KOPT-K1 (cell line): ENCODE measurements around the gene TLK1.

Experiments used
- H3K27ac ChIP-seq: fragments of 200-600 bp; sonication (generic); 2 replicates; pipeline ENCODE4 v1.5.1; 2016; ENCODE audit warnings: antibody characterized with exemption, mild to moderate bottlenecking, low read depth, low read length; ENCODE audit not compliant: poor library complexity, severe bottlenecking
- H3K36me3 ChIP-seq: fragments of 200-600 bp; sonication (generic); 2 replicates; pipeline ENCODE4 v1.5.1; 2017; ENCODE audit warnings: antibody characterized with exemption, mild to moderate bottlenecking, low read length, moderate library complexity; ENCODE audit not compliant: insufficient read depth
- H3K9me3 ChIP-seq: fragments of 200-600 bp; sonication (generic); 2 replicates; pipeline ENCODE4 v1.5.1; 2017; ENCODE audit warnings: antibody characterized with exemption, low read length, mild to moderate bottlenecking; ENCODE audit not compliant: insufficient read depth, poor library complexity, severe bottlenecking

The TLK1 gene

DNA sequence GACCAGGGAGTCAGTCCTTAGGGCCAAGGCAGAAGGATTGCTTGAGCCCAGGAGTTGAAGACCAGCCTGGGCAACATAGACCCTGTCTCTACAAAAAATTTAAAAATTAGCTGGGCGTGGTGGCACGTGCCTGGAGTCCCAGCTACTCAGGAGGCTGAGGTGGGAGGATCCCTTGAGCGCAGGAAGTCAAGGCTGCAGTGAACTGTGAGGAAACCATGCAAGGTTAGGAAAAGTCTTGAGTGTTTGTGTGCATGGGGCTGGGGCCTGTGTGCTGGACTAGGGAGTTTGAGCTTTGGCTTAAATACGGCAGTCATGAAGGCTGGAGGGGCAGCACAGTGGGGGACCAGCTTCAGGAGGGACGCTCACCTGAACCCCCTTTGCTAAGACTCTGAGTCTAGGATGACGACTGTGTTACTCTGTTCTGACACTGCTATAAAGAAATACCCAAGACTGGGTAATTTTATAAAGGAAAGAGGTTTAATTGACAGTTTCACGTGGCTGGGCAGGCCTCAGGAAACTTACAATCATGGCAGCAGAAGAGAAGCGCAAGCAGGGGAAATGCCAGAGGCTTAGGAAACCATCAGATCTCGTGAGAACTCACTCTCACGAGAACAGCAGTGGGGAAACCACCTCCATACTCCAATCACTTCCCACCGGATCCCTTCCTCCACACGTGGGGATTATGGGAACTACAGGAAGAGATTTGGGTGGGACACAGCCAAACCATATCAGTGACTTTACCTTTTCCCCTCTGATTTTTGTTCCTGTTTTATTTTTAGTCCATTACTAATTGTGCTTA, 192.3 kb downstream of the TLK1 start:
- H3K9me3 ChIP-seq, result no peaks in the 10 kb centered on the region
- H3K36me3 ChIP-seq, result peaks cover 58% of the 10 kb centered on the region
- H3K27ac ChIP-seq, result no peak overlapping the region

DNA sequence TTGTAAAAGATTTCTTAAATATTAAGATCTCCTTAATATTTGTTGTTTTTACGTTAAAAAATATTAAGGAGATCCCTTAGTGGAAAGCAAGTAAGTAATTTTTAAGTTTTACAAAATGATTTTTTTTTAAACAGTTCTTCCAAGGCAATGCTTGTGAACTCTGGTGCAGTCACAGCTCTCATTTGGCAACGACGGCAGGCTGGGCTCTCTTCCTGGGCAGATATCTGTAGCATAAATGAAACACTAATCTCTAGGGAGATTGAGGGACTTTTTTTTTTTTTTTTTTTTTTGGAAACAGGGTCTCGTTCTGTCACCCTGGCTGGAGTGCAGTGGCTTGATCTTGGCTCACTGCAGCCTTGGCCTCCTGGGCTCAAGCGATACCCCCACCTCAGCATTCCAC, 193.1 kb downstream of the TLK1 start:
- Histone ChIP-seq H3K9me3 (no peaks in the 10 kb centered on the region), H3K36me3 (peaks cover 67% of the 10 kb centered on the region), H3K27ac (no peak overlapping the region)

DNA sequence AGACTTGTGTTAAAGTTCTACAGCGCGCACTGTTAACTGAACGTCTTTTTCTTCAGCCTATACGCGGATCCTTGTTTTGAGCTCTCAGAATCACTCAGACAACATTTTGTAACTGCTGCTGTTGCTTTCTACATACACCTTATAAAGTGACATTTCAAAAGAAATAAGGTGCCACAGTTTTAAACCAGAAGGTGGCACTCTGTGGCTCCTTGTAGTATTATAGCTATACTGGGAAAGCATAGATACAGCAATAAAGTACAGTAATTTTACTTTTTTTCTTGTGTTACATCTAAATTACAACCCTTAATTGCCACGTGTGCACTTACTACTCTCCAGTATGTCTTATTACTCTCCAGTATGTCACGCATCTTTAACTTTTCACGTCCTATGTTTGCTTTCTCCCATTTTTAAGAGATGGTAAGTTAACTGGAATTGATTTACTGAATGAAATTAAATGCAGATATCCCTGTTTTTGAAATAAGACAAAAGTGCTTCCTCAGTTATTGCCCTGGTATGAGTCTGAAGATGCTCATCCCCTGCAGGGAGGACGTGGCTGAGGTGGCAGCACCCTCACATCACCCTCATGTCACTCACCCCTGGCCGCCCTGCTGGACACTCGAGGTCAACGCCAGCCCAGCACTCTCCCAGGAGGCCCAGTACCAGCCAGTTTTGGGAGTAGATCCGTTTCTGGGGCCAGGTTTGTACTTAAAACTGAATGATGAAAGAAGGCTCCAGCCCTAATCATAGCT, 193.9 kb downstream of the TLK1 start:
- H3K27ac ChIP-seq, result no peak overlapping the region
- peaks cover 74% of the 10 kb centered on the region for H3K36me3 ChIP-seq
- no peaks in the 10 kb centered on the region for H3K9me3 ChIP-seq

DNA sequence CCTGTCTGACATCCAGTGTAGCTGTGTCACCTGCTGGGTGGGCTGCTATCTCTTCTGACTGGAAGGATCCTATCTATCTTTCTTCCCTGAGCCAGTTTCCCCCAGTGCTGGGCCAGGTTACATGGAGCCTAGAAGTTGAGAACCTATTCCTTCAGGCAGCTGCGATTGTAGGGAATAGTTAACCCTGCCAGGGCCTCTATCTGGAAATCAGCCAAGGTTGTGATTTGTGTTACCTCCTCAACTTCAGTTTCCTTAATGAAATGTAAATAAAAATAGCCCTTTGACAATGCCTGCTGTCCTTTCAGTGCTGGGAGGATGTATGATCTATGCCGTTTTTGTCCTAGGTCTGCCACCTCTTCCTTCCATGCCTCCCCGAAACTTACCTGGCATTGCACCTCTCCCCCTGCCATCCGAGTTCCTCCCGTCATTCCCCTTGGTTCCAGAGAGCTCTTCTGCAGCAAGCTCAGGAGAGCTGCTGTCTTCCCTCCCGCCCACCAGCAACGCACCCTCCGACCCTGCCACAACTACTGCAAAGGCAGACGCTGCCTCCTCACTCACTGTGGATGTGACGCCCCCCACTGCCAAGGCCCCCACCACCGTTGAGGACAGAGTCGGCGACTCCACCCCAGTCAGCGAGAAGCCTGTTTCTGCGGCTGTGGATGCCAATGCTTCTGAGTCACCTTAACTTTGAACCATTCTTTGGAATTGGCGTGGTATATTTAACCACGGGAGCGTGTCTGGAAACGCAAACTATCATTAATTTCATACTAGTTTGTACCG, 195.1 kb downstream of the TLK1 start:
- Histone ChIP-seq H3K36me3 (peaks cover 86% of the 10 kb centered on the region), H3K27ac (no peak overlapping the region), H3K9me3 (no peaks in the 10 kb centered on the region)

DNA sequence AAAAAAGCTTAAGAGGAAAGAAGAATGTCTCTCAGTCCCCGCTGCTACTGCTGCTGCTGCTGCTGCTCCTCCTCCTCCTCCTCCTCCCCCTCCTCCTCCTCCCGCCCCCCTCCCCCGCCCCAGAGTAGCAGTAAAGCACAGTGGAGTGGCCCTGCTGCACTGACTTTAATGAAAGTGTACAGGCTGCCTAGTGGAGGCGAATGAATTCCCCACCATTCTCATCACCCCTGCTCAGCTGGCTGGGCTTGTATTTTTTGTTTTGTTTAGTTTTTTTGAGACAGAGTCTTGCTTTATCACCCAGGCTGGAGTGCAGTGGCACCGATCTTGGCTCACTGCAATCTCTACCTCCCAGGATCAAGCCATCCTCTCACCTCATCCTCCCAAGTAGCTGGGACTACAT, 197.3 kb downstream of the TLK1 start:
- H3K27ac ChIP-seq, result no peak overlapping the region
- H3K9me3 ChIP-seq, result no peaks in the 10 kb centered on the region
- peaks cover 100% of the 10 kb centered on the region for H3K36me3 ChIP-seq

DNA sequence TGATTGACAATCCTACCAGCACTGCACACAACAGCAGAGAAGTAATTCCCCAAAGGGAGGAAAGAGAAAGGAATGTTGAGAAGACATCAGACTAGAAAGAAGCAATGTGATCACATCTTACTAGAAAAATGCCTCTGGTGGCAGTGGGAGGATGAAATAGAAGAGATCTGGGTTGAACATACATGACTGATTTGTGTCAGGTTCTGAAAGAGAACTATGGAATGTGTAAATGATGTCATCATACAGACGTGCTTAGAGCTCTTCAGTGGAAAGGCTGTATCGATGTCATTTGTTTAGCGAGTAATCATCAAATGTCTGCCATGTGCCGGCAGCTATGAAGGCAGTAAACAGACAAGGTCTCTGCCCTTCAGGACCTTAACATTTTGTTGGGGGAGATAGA, 206.8 kb downstream of the TLK1 start:
- Histone ChIP-seq H3K36me3 (peaks cover 98% of the 10 kb centered on the region), H3K27ac (no peak overlapping the region), H3K9me3 (no peaks in the 10 kb centered on the region)

DNA sequence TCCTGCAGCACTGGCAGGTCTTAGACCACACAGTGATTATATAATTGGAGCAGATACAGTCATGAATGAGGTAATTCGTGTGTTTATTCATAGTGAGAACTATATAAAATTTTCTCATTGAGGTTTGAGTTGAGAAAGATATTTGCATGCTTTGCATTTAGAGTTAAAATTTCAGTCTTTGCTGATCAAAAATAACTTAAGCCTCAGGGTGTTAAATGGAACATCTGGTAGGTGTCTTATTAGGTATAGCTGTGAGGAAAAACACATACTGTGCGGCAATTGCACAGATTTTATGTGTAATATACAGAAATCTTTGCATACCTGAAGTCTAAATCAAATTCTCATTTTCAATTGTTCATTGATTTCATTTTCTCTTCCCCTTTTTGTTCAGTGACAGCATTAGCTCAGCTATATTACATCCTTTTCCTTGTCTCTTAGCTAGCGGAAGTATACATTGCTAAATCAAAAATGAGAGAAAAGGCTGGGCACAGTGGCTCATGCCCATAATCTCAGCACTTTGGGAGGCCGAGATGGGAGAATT, 210.4 kb downstream of the TLK1 start:
- no peaks in the 10 kb centered on the region for H3K9me3 ChIP-seq
- no peak overlapping the region for H3K27ac ChIP-seq
- peaks cover 71% of the 10 kb centered on the region for H3K36me3 ChIP-seq

DNA sequence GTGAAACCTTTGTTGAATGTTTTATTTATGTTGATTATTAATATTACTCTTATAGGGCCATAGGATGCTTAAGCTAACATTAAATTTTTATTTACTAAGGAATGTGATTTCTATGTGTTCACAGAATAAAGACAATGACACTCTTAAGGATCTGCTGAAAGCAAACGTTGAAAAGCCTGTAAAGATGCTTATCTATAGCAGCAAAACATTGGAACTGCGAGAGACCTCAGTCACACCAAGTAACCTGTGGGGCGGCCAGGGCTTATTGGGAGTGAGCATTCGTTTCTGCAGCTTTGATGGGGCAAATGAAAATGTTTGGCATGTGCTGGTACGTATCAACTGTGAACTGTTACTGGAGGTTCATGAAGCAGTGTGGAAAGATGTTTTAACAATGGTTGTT, 211.3 kb downstream of the TLK1 start:
- H3K36me3 ChIP-seq, result peaks cover 63% of the 10 kb centered on the region
- no peak overlapping the region for H3K27ac ChIP-seq
- no peaks in the 10 kb centered on the region for H3K9me3 ChIP-seq

DNA sequence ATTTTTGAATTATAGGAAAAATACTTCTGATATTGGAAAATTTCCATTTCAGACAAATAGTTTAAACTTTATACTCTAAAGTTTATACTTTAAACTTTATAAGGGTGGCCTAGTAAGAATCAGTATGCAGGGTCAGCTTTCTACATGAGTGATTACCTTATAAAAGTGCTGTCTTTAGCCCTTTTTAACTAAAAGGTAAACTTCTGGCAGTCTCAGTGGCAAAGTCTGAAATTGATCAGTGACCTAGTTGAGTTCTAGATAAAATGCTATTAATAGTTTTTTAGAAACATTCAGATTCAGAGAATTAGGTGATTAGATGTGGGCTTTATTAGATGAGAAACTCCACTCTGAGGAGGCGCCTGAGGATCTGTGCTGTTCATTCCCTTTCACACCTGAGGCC, 216.1 kb downstream of the TLK1 start:
- no peak overlapping the region for H3K27ac ChIP-seq
- H3K36me3 ChIP-seq, result peaks cover 46% of the 10 kb centered on the region
- no peaks in the 10 kb centered on the region for H3K9me3 ChIP-seq

DNA sequence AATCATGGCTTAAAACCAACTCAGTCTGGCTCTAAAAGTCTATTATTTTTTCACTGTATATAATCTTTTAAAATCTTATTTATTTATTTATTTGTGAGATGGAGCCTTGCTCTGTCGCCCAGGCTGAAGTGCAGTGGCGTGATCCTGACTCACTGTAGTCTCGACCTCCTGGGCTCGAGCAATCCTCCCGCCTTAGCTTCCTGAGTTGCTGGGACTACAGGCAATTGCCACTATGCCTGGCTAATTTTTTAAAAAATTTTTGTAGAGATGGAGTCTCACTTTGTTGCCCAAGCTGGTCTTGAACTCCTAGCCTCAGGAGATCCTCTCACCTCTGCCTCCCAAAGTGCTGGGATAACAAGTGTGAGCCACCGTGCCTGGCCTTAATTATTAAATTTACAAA, 217.1 kb downstream of the TLK1 start:
- peaks cover 45% of the 10 kb centered on the region for H3K36me3 ChIP-seq
- H3K9me3 ChIP-seq, result no peaks in the 10 kb centered on the region
- H3K27ac ChIP-seq, result no peak overlapping the region

DNA sequence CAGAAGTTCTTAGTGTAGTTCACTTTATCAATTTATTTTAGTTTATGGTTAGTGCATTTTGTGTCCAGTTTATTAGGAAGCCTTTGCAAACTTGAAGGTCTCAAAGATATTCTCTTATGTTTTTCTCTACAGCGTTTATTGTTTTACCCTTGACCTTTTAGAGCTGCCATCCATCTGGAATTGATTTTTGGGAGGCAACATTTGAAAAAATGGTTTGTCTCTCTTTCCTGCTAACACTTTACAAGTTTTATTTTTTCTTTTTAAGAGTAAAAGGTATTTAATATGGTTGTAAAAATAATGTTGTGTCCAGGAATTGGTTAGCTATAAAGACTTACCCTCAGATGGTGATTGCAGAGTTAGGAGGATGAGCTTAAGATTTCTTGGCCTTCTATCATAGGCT, 217.7 kb downstream of the TLK1 start:
- Histone ChIP-seq H3K27ac (no peak overlapping the region), H3K9me3 (no peaks in the 10 kb centered on the region), H3K36me3 (peaks cover 50% of the 10 kb centered on the region)

DNA sequence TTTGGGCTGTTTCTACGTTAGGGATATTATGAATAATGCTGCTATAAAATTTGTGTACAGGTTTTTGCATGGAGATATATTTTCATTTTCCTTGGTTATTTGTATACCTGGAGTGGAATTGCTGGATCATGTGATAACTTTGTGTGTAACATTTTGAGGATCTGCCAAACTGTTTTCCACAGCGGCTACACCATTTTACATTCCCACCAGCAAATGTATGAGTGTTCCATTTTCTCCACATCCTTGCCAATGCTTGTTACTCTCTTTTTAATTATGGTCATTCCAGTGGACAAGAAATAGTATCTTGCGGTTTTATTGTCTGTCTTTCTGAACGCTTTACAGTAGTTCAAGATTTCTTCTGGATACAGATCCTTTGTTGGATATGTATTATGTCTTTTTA, 218.1 kb downstream of the TLK1 start:
- Histone ChIP-seq H3K9me3 (no peaks in the 10 kb centered on the region), H3K36me3 (peaks cover 54% of the 10 kb centered on the region), H3K27ac (no peak overlapping the region)
